PC-9 (cell line): ENCODE measurements around the gene NUDT16L1.

Source experiments
- CTCF ChIP-seq: fragments of 200-600 bp; sonication (generic); conservative IDR thresholded peaks from 2 replicates; pipeline ENCODE4 v1.6.1; 2017; ENCODE audit warnings: mixed run types, antibody characterized with exemption, mild to moderate bottlenecking, moderate library complexity
- EZH2 ChIP-seq: fragments of 200-600 bp; sonication (generic); IDR thresholded peaks from 2 replicates; pipeline ENCODE4 v1.8.0; 2017; ENCODE audit warnings: antibody characterized with exemption, low read depth

GRCh38 chr16:4737545-4737944, 44.2 kb downstream of the NUDT16L1 start:
- no peak for TF ChIP-seq CTCF
- no peak for TF ChIP-seq EZH2
